Effector memory CD8-positive, alpha-beta T cell (primary cell): ENCODE data around the gene WBP2.

Experiments
- ATAC-seq: fragments of 150-1000 bp; cut with Tn5 transposase; replicated peaks from 2 replicates; pipeline ENCODE4 v1.10.0; 2021; ENCODE audit warnings: mild to moderate bottlenecking, moderate library complexity
- DNase-seq, 3 experiments: peaks; one replicate each; pipeline ENCODE4 v3.0.0; 2021
- H3K27ac Mint-ChIP-seq, 2 donors: one replicate each; pipeline ENCODE4 v1.8.0; 2022; ENCODE audit warnings: mild to moderate bottlenecking in 2 of 2, mixed read lengths in 2 of 2, moderate library complexity in 2 of 2
- H3K27me3 Mint-ChIP-seq, 2 donors: one replicate each; pipeline ENCODE4 v1.8.0; 2022; ENCODE audit warnings: mixed read lengths in 2 of 2
- H3K36me3 Mint-ChIP-seq: one replicate; pipeline ENCODE4 v1.8.0; 2022; ENCODE audit warnings: mild to moderate bottlenecking, moderate library complexity, mixed read lengths; ENCODE audit not compliant: insufficient read depth
- H3K4me1 Mint-ChIP-seq, 2 donors: one replicate each; pipeline ENCODE4 v1.8.0; 2022; ENCODE audit warnings: low read depth in 2 of 2, mixed read lengths in 2 of 2
- H3K4me3 Mint-ChIP-seq, 2 donors: one replicate each; pipeline ENCODE4 v1.8.0; 2022; ENCODE audit warnings: mild to moderate bottlenecking in 2 of 2, mixed read lengths in 2 of 2, moderate library complexity in 2 of 2
- H3K9me3 Mint-ChIP-seq, 2 donors: one replicate each; pipeline ENCODE4 v1.8.0; 2022; ENCODE audit warnings: mixed read lengths in 2 of 2

The WBP2 gene

GRCh38 chr17:75831032-75831571, 24.0 kb downstream of the WBP2 start:
- peak overlapping the region; percentile 85 to 91 for H3K27ac Mint-ChIP-seq
- peaks cover 23 to 40% of the 10 kb centered on the region in 2 donors for H3K4me1 Mint-ChIP-seq

DNA sequence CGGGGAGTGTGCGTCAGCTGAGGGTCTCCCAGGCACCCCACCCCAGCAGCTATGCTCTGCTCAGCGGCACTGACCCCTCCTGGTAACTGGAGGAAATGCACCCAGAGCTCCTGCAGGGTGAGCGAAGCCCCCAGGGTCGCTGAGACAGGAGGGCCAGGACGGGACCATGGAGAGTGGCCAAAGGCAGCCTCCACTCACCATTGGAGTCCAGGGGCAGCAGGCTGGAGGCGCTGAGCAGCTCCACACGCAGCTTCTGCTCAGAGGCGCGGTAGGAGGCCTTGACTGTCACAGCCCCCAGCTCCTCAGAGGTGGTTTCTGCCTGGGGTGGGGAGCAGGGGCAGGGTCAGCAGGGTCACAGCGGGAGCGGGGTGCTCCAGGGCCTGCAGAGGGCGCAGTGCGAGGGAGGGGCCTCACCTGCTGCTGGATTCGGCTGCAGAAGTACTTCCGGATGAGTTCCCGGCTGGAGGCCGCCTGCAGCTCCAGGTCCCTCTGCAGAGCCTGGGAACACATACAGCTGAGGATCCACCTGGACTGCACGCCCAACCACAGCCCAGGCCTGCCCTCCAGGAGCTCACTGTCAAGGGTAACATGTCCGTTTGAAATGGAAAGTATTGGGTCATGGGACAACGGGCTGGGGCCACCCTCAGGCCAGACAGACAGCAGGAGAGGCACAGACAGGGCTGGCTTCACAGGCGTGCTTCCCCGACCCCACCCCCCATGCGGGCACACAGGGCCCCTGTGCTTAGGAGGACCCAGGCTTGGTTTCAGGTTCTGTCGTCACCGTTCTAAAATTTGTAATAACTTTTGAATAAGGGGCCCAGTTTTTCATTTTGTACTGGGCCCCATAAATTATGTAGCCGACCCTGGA, 24.7 kb downstream of the WBP2 start:
- H3K36me3 Mint-ChIP-seq: peaks cover 60% of the 10 kb centered on the region
- H3K9me3 Mint-ChIP-seq: no peaks in the 10 kb centered on the region
- peak overlapping the region; percentile 72 to 85 for H3K27ac Mint-ChIP-seq
- H3K27me3 Mint-ChIP-seq: no peaks in the 10 kb centered on the region
- peaks cover 23 to 40% of the 10 kb centered on the region in 2 donors for H3K4me1 Mint-ChIP-seq
- no peak for ATAC-seq
- DNase-seq: peak in 2 of 3 experiments; percentile 20 to 23
- H3K4me3 Mint-ChIP-seq: peak overlapping the region in 1 of 2 donors; percentile 31

More at GRCh38 chr17:75831032-75831571, 24.0 kb downstream of the WBP2 start:
- no peaks in the 10 kb centered on the region for H3K9me3 Mint-ChIP-seq
- no peaks in the 10 kb centered on the region for H3K27me3 Mint-ChIP-seq
- ATAC-seq: no peak
- peaks cover 66% of the 10 kb centered on the region for H3K36me3 Mint-ChIP-seq
- DNase-seq: no peak
- peak overlapping the region in 1 of 2 donors; percentile 31 for H3K4me3 Mint-ChIP-seq

GRCh38 chr17:75829747-75830146, 25.4 kb downstream of the WBP2 start:
- H3K36me3 Mint-ChIP-seq: peaks cover 54% of the 10 kb centered on the region
- no peaks in the 10 kb centered on the region for H3K9me3 Mint-ChIP-seq
- no peak for DNase-seq
- H3K27ac Mint-ChIP-seq: peak overlapping the region in 1 of 2 donors; percentile 72
- ATAC-seq: no peak
- H3K4me1 Mint-ChIP-seq: peaks cover 21 to 40% of the 10 kb centered on the region in 2 donors
- no peaks in the 10 kb centered on the region for H3K27me3 Mint-ChIP-seq
- H3K4me3 Mint-ChIP-seq: no peak overlapping the region

DNA sequence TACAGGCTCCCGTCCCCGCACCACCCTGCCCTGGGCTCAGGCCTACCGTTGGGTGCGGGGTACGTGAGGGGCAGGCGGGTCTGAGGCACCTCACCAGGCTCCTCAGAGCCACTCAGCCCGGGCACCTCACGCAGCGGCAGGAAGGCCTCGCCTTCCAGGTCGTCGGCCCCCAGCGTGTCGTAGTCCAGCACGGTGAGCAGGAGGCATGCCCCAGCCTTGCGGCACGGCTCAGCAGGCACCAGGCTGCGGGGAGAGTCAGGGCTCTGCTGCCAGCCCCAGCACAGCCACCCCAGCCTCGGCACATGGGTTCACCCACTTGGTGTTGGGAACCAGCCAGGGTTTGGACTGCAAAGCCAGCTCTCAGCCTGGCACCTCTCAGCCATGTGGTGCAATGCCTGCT, 26.4 kb downstream of the WBP2 start:
- DNase-seq (no peak), ATAC-seq (no peak)
- Mint-ChIP-seq H3K36me3 (peaks cover 46% of the 10 kb centered on the region), H3K9me3 (no peaks in the 10 kb centered on the region), H3K4me3 (no peak overlapping the region), H3K4me1 (peaks cover 18 to 31% of the 10 kb centered on the region in 2 donors), H3K27ac (no peak overlapping the region), H3K27me3 (no peaks in the 10 kb centered on the region)

DNA sequence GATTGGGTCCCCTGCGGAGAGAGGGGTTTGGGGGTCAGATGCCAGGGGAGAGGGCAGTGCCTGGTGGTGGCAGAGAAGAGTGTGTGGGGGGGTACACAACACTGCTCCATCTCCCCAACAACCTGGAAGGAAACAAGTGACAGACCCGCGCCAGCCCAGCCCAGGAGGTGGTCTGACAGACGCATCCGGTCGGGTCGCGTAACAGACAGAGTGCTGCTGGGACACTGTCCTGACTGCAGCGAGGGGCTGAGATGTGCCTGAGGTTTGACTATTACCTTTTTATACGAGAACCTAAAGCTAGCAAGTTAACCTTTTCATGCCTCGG, 27.1 kb downstream of the WBP2 start:
- no peaks in the 10 kb centered on the region for H3K27me3 Mint-ChIP-seq
- ATAC-seq: peak; percentile 50
- H3K4me1 Mint-ChIP-seq: peaks cover 13 to 24% of the 10 kb centered on the region in 2 donors
- H3K27ac Mint-ChIP-seq: peak overlapping the region; percentile 79 to 94
- H3K36me3 Mint-ChIP-seq: peaks cover 50% of the 10 kb centered on the region
- H3K9me3 Mint-ChIP-seq: no peaks in the 10 kb centered on the region
- DNase-seq: no peak
- peak overlapping the region; percentile 46 to 72 for H3K4me3 Mint-ChIP-seq

DNA sequence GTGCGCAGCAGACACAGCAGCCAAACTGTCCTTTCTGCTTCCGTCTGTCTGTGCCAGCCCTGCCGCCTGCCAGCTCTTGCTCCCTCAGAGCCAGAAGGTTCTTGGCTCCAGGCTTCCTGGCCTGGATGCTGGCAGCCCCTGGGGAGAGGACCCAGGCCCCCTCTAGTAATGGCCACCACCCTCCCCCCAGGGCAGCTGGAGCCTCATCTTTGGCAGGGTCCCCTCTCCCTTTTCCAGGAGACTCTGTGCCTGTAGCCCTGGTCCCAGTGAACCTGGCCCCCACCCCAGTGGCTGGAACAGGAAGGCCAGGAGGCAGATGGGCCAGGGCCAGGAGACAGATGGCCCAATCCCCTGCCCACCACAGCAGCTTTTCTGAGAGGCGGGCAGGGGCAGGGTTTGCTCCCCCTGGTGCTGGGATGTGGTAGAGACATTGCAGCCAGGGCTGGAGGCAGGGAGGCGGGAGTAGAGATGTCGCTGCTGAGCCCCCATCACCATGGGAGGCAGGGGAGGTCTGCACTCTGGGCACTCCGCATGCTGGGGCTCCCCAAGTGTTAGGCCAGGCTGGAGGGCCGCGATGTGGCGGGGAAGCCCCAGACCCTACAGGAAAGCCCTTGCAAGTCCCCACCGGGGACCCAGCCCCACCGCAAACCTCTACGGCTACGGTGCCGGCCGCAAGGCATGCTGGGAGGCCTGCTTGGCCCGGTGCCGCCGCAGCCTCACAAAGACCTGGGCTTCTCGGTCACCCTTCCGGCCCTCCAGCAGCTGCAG, 27.6 kb downstream of the WBP2 start:
- Mint-ChIP-seq H3K4me1 (peaks cover 8 to 19% of the 10 kb centered on the region in 2 donors), H3K27ac (peak overlapping the region; percentile 79 to 94), H3K9me3 (no peaks in the 10 kb centered on the region), H3K36me3 (peaks cover 51% of the 10 kb centered on the region), H3K27me3 (no peaks in the 10 kb centered on the region), H3K4me3 (peak overlapping the region; percentile 46 to 72)
- peak; percentile 57 to 80 (median 74) for DNase-seq
- ATAC-seq: peak; percentile 69

DNA sequence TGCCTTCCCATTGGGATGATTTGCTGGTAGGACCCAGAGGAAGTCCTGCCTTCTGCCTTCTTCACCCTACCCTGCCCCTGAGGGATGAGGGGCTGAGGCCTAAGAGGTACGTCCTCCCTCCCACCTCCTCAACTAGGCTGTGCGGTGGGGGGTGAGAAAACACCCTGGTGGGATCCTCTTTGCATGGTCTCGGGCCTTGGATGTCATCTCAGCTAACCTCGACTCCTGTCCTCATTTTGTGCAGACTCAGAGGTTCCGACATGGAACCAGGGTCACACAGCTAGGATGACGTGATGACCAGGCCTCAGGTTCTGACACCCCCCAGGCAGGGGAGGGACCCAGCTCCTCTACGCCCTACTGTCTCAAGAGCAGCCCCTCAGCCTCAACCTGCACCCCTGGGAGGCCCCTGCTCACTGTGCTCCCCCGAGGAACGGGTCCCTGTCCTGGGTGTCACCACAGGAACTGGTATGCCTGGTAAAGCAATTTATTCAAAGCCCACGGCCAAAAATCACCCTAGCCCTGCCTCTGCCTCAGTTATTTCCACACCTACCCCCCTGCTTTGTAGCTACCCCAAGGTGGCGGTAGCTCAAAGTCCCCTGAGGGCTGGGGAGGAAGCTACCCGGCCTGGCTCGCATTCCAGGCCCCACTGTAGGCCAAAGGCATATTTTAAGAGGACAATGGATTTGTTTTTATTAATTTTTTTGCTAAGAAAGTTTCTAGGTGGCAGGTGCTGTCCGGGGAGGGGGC, 28.4 kb downstream of the WBP2 start:
- peaks cover 44% of the 10 kb centered on the region for H3K36me3 Mint-ChIP-seq
- ATAC-seq (no peak), DNase-seq (no peak)
- H3K4me1 Mint-ChIP-seq: peaks cover 7 to 18% of the 10 kb centered on the region in 2 donors
- H3K9me3 Mint-ChIP-seq: no peaks in the 10 kb centered on the region
- peak overlapping the region in 1 of 2 donors; percentile 72 for H3K4me3 Mint-ChIP-seq
- H3K27me3 Mint-ChIP-seq: no peaks in the 10 kb centered on the region
- peak overlapping the region; percentile 67 to 94 for H3K27ac Mint-ChIP-seq

GRCh38 chr17:75825748-75826370, 29.3 kb downstream of the WBP2 start:
- peak overlapping the region; percentile 70 to 74 for H3K27ac Mint-ChIP-seq
- ATAC-seq (no peak), DNase-seq (no peak)
- no peaks in the 10 kb centered on the region for H3K27me3 Mint-ChIP-seq
- H3K4me3 Mint-ChIP-seq: no peak overlapping the region
- H3K36me3 Mint-ChIP-seq: peaks cover 41% of the 10 kb centered on the region
- no peaks in the 10 kb centered on the region for H3K9me3 Mint-ChIP-seq
- H3K4me1 Mint-ChIP-seq: peaks cover 13 to 24% of the 10 kb centered on the region in 2 donors

DNA sequence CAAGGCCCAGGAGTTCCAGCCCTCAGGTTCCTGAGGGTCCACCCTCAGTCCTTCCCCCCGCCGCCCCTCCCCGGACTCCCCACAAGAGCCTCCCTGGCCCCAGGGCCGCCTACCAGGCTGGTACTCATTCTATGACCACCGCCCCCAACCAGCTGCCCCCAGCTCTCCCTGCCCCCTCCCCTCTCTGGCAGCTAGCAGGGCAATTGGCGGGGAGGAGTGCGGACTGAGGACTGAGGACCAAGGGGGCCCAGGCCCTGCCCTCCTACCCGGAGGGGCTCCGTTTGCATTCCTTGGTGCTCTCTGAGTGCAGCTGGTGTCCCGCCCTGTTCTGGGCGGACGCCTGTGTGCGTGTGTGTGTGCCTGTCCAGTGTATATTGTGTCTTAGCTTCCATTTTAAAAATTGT, 30.0 kb downstream of the WBP2 start:
- Mint-ChIP-seq H3K27ac (peak overlapping the region; percentile 70 to 74), H3K36me3 (peaks cover 39% of the 10 kb centered on the region), H3K4me1 (peaks cover 13 to 23% of the 10 kb centered on the region in 2 donors), H3K4me3 (peak overlapping the region in 1 of 2 donors; percentile 49), H3K9me3 (no peaks in the 10 kb centered on the region), H3K27me3 (no peaks in the 10 kb centered on the region)
- DNase-seq: no peak
- ATAC-seq: no peak

- Mint-ChIP-seq H3K27me3 (no peaks in the 10 kb centered on the region), H3K27ac (no peak overlapping the region), H3K36me3 (peaks cover 38% of the 10 kb centered on the region), H3K4me1 (peaks cover 13 to 23% of the 10 kb centered on the region in 2 donors), H3K4me3 (no peak overlapping the region), H3K9me3 (no peaks in the 10 kb centered on the region)
- no peak for ATAC-seq
- DNase-seq: no peak
These were observed 30.5 kb downstream of the WBP2 start for GRCh38 chr17:75824666-75825065.

GRCh38 chr17:75824050-75824552, 31.0 kb downstream of the WBP2 start:
- H3K9me3 Mint-ChIP-seq: no peaks in the 10 kb centered on the region
- peaks cover 33% of the 10 kb centered on the region for H3K36me3 Mint-ChIP-seq
- ATAC-seq (no peak), DNase-seq (no peak)
- H3K4me3 Mint-ChIP-seq: no peak overlapping the region
- peaks cover 13 to 23% of the 10 kb centered on the region in 2 donors for H3K4me1 Mint-ChIP-seq
- no peaks in the 10 kb centered on the region for H3K27me3 Mint-ChIP-seq
- H3K27ac Mint-ChIP-seq: no peak overlapping the region

GRCh38 chr17:75823257-75824041, 31.7 kb downstream of the WBP2 start:
- Mint-ChIP-seq H3K27me3 (no peaks in the 10 kb centered on the region), H3K27ac (peak overlapping the region in 1 of 2 donors; percentile 92), H3K9me3 (no peaks in the 10 kb centered on the region), H3K4me1 (peaks cover 16 to 23% of the 10 kb centered on the region in 2 donors), H3K4me3 (no peak overlapping the region), H3K36me3 (peaks cover 33% of the 10 kb centered on the region)
- no peak for ATAC-seq
- no peak for DNase-seq
